ENCODE results near the gene IL36B. TPM values are rescaled to one million over a fixed set of nuclear protein-coding genes. Genes with fewer than 3 reads are reported as not detected.

Gene IL36B
- total RNA-seq, 1 donor from 2014 or later: not detected

- H3K4me2 ChIP-seq (ENCODE audit: low read length): peak overlapping the region; percentile 2
- FAIRE-seq (peak; percentile 80), DNase-seq (ENCODE audit: low read depth) (peak; percentile 70)
- Mint-ChIP-seq H3K4me1 (ENCODE audit: low read depth, unreplicated experiment) (peaks cover 6% of the 10 kb centered on the region), H3K4me3 (ENCODE audit: unreplicated experiment) (no peak overlapping the region), H3K27ac (ENCODE audit: unreplicated experiment) (no peak overlapping the region), H3K27me3 (ENCODE audit: low read depth, unreplicated experiment) (peaks cover 16% of the 10 kb centered on the region), H3K9me3 (ENCODE audit: unreplicated experiment) (peaks cover 3% of the 10 kb centered on the region), H3K36me3 (ENCODE audit: low read depth, unreplicated experiment) (no peaks in the 10 kb centered on the region)
- H3K27me3 ChIP-seq (ENCODE audit: insufficient read depth, low read length): peaks cover 5% of the 10 kb centered on the region
- no peak overlapping the region for H2AFZ ChIP-seq (ENCODE audit: low read depth, low read length)
- H3K27ac ChIP-seq (ENCODE audit: low read depth, low read length): no peak overlapping the region
- no peaks in the 10 kb centered on the region for H3K36me3 ChIP-seq (ENCODE audit: insufficient read depth, low read length)
- H3K4me1 ChIP-seq (ENCODE audit: insufficient read depth, low read length): no peaks in the 10 kb centered on the region
- no peaks in the 10 kb centered on the region for H3K9me3 ChIP-seq (ENCODE audit: insufficient read depth, low read depth, low read length)
- H3K9ac ChIP-seq (ENCODE audit: low read length): no peak overlapping the region
- no peaks in the 10 kb centered on the region for H4K20me1 ChIP-seq (ENCODE audit: insufficient read depth, low read length)
- H3K79me2 ChIP-seq (ENCODE audit: insufficient read depth, low read length): no peaks in the 10 kb centered on the region
- no peak overlapping the region for H3K4me3 ChIP-seq (ENCODE audit: insufficient read depth, low read depth, low read length)
- TF ChIP-seq EZH2 (IDR thresholded peaks at IDR 0.05; ENCODE audit: insufficient read depth, low read length) (no peak), CTCF (IDR thresholded peaks at IDR 0.05; ENCODE audit: insufficient read depth, low read depth, low read length) (no peak)
Measured at GRCh38 chr2:113012436-113013335, 40.0 kb downstream of the IL36B start.

- no peak overlapping the region for H3K4me2 ChIP-seq (ENCODE audit: low read length)
- Mint-ChIP-seq H3K4me1 (ENCODE audit: low read depth, unreplicated experiment) (peaks cover 6% of the 10 kb centered on the region), H3K36me3 (ENCODE audit: low read depth, unreplicated experiment) (no peaks in the 10 kb centered on the region), H3K27ac (ENCODE audit: unreplicated experiment) (no peak overlapping the region), H3K27me3 (ENCODE audit: low read depth, unreplicated experiment) (peaks cover 10% of the 10 kb centered on the region), H3K4me3 (ENCODE audit: unreplicated experiment) (no peak overlapping the region), H3K9me3 (ENCODE audit: unreplicated experiment) (peaks cover 2% of the 10 kb centered on the region)
- no peak overlapping the region for H2AFZ ChIP-seq (ENCODE audit: low read depth, low read length)
- peaks cover 3% of the 10 kb centered on the region for H3K27me3 ChIP-seq (ENCODE audit: insufficient read depth, low read length)
- FAIRE-seq (no peak), DNase-seq (ENCODE audit: low read depth) (no peak)
- H3K9ac ChIP-seq (ENCODE audit: low read length): no peak overlapping the region
- no peak overlapping the region for H3K4me3 ChIP-seq (ENCODE audit: insufficient read depth, low read depth, low read length)
- no peaks in the 10 kb centered on the region for H3K4me1 ChIP-seq (ENCODE audit: insufficient read depth, low read length)
- no peaks in the 10 kb centered on the region for H4K20me1 ChIP-seq (ENCODE audit: insufficient read depth, low read length)
- H3K36me3 ChIP-seq (ENCODE audit: insufficient read depth, low read length): no peaks in the 10 kb centered on the region
- no peak for TF ChIP-seq EZH2 (IDR thresholded peaks at IDR 0.05; ENCODE audit: insufficient read depth, low read length)
- no peak for TF ChIP-seq CTCF (IDR thresholded peaks at IDR 0.05; ENCODE audit: insufficient read depth, low read depth, low read length)
- H3K79me2 ChIP-seq (ENCODE audit: insufficient read depth, low read length): no peaks in the 10 kb centered on the region
- no peaks in the 10 kb centered on the region for H3K9me3 ChIP-seq (ENCODE audit: insufficient read depth, low read depth, low read length)
- no peak overlapping the region for H3K27ac ChIP-seq (ENCODE audit: low read depth, low read length)
Measured at GRCh38 chr2:113011108-113011507, 41.6 kb downstream of the IL36B start.

GRCh38 chr2:113010088-113010487, 42.6 kb downstream of the IL36B start:
- H3K27ac Mint-ChIP-seq (ENCODE audit: unreplicated experiment): peak overlapping the region; percentile 10
- peaks cover 3% of the 10 kb centered on the region for H3K27me3 ChIP-seq (ENCODE audit: insufficient read depth, low read length)
- H3K4me1 Mint-ChIP-seq (ENCODE audit: low read depth, unreplicated experiment): peaks cover 6% of the 10 kb centered on the region
- H4K20me1 ChIP-seq (ENCODE audit: insufficient read depth, low read length): no peaks in the 10 kb centered on the region
- no peak for TF ChIP-seq EZH2 (IDR thresholded peaks at IDR 0.05; ENCODE audit: insufficient read depth, low read length)
- TF ChIP-seq CTCF (IDR thresholded peaks at IDR 0.05; ENCODE audit: insufficient read depth, low read depth, low read length): no peak
- H3K4me2 ChIP-seq (ENCODE audit: low read length): no peak overlapping the region
- H3K79me2 ChIP-seq (ENCODE audit: insufficient read depth, low read length): no peaks in the 10 kb centered on the region
- H3K9ac ChIP-seq (ENCODE audit: low read length): no peak overlapping the region
- no peak overlapping the region for H2AFZ ChIP-seq (ENCODE audit: low read depth, low read length)
- DNase-seq (ENCODE audit: low read depth) (peak; percentile 8), FAIRE-seq (no peak)
- peaks cover 2% of the 10 kb centered on the region for H3K9me3 Mint-ChIP-seq (ENCODE audit: unreplicated experiment)
- no peaks in the 10 kb centered on the region for H3K36me3 ChIP-seq (ENCODE audit: insufficient read depth, low read length)
- H3K4me1 ChIP-seq (ENCODE audit: insufficient read depth, low read length): no peaks in the 10 kb centered on the region
- H3K4me3 Mint-ChIP-seq (ENCODE audit: unreplicated experiment): no peak overlapping the region
- no peak overlapping the region for H3K4me3 ChIP-seq (ENCODE audit: insufficient read depth, low read depth, low read length)
- no peak overlapping the region for H3K27ac ChIP-seq (ENCODE audit: low read depth, low read length)
- no peaks in the 10 kb centered on the region for H3K36me3 Mint-ChIP-seq (ENCODE audit: low read depth, unreplicated experiment)
- H3K27me3 Mint-ChIP-seq (ENCODE audit: low read depth, unreplicated experiment): peaks cover 4% of the 10 kb centered on the region
- no peaks in the 10 kb centered on the region for H3K9me3 ChIP-seq (ENCODE audit: insufficient read depth, low read depth, low read length)

All from astrocyte (in vitro differentiated cells and primary cell).